Smooth muscle cell (in vitro differentiated cells): ENCODE data around the gene LRRC74B. TPM values are rescaled to one million over a fixed set of nuclear protein-coding genes. Genes with fewer than 3 reads are reported as not detected.
A peak's percentile ranks its signal among the peaks of the same experiment; 100 is the strongest.

Experiments
- DNase-seq: peaks from one replicate; lab custom pipeline; 2025; ENCODE audit not compliant: unreplicated experiment; lab: John Stamatoyannopoulos, UW
- H2AFZ ChIP-seq: fragments of 200-600 bp; sonication (generic); 2 replicates; pipeline ENCODE4 v1.6.0; 2016; ENCODE audit warnings: antibody characterized with exemption, low read depth, mild to moderate bottlenecking
- H3F3A ChIP-seq: fragments of 200-600 bp; sonication (generic); 2 replicates; pipeline ENCODE4 v1.6.0; 2017; ENCODE audit warnings: antibody characterized with exemption, low read depth
- H3K27ac ChIP-seq: fragments of 200-600 bp; sonication (generic); 2 replicates; pipeline ENCODE4 v1.5.1; 2016; ENCODE audit warnings: low read depth, mild to moderate bottlenecking
- H3K27me3 ChIP-seq: fragments of 200-600 bp; sonication (generic); 2 replicates; pipeline ENCODE4 v1.6.1; 2016; ENCODE audit warnings: low read depth, mild to moderate bottlenecking
- H3K36me3 ChIP-seq: fragments of 200-600 bp; sonication (generic); 2 replicates; pipeline ENCODE4 v1.5.1; 2016; ENCODE audit warnings: low read depth
- H3K4me1 ChIP-seq: fragments of 200-600 bp; sonication (generic); 2 replicates; pipeline ENCODE4 v1.5.1; 2016; ENCODE audit warnings: low read depth
- H3K4me2 ChIP-seq: fragments of 200-600 bp; sonication (generic); 2 replicates; pipeline ENCODE4 v1.6.0; 2016; ENCODE audit warnings: mild to moderate bottlenecking
- H3K4me3 ChIP-seq: fragments of 200-600 bp; sonication (generic); 2 replicates; pipeline ENCODE4 v1.5.1; 2016; ENCODE audit warnings: mild to moderate bottlenecking
- H3K79me2 ChIP-seq: fragments of 200-600 bp; sonication (generic); 2 replicates; pipeline ENCODE4 v1.6.0; 2016; ENCODE audit warnings: low read depth, mild to moderate bottlenecking
- H3K9ac ChIP-seq: fragments of 200-600 bp; sonication (generic); 2 replicates; pipeline ENCODE4 v1.6.0; 2016; ENCODE audit warnings: low read depth
- H3K9me3 ChIP-seq: fragments of 200-600 bp; sonication (generic); replicated peaks from 2 replicates; pipeline ENCODE4 v1.5.1; 2016; ENCODE audit warnings: low read depth
- H4K20me1 ChIP-seq: fragments of 200-600 bp; sonication (generic); 2 replicates; pipeline ENCODE4 v1.6.0; 2016; ENCODE audit warnings: low read depth
- CTCF ChIP-seq: fragments of 200-600 bp; sonication (generic); IDR thresholded peaks from 2 replicates; pipeline ENCODE4 v1.5.1; 2017; ENCODE audit warnings: borderline replicate concordance, mild to moderate bottlenecking, antibody characterized with exemption; ENCODE audit not compliant: insufficient read depth, poor library complexity, severe bottlenecking
- WGBS: methylation state at CpG from one replicate; pipeline ENCODE4 v1.1.7; 2016; ENCODE audit warnings: low lambda C conversion rate; 5-methylcytosine and 5-hydroxymethylcytosine counted together
- polyA plus RNA-seq: library from polyadenylated mRNA; unstranded; fragments of >200 nt; fragmentation: Nextera tagmentation; extraction: Ambion mirVana; gene quantifications from 2 replicates; pipeline ENCODE4 v1.2.1, GENCODE V29; 2016
- total RNA-seq: library from RNA; depleted of rRNA; stranded (reverse); fragments of >200 nt; gene quantifications from 2 replicates; pipeline ENCODE4 v1.2.3, GENCODE V29; 2014

Gene LRRC74B
- total and polyA plus RNA-seq, 2 experiments from 2014 or later: not detected

GRCh38 chr22:21014726-21015465 lies 30.9 kb upstream of the LRRC74B start, which contains the start of gene P2RX6:
Gene P2RX6, plus strand, starts transcription at chr22:21015165. Its CDS starts 10 bp downstream, at chr22:21015175.
- DNase-seq: peak; percentile 34
- H3K4me3 ChIP-seq: peak within 1 kb of the TSS; percentile 51

GRCh38 chr22:21015466-21016006 lies 30.2 kb upstream of the LRRC74B start:
- H3K4me1 ChIP-seq: peaks cover 19% of the 10 kb centered on the region
- H3K36me3 ChIP-seq: no peaks in the 10 kb centered on the region
- H2AFZ ChIP-seq: no peak overlapping the region
- 85% methylated on average over 8 of the region's 10 CpGs for WGBS
- no peaks in the 10 kb centered on the region for H3K79me2 ChIP-seq
- TF ChIP-seq CTCF: no peak
- no peak overlapping the region for H3K9ac ChIP-seq
- H3F3A ChIP-seq: peaks cover 5% of the 10 kb centered on the region
- no peak for DNase-seq
- H4K20me1 ChIP-seq: no peaks in the 10 kb centered on the region
- no peaks in the 10 kb centered on the region for H3K27me3 ChIP-seq
- no peaks in the 10 kb centered on the region for H3K9me3 ChIP-seq
- H3K27ac ChIP-seq: peak overlapping the region; percentile 79
- H3K4me3 ChIP-seq: peak overlapping the region; percentile 51
- peak overlapping the region; percentile 89 for H3K4me2 ChIP-seq

More at GRCh38 chr22:21014726-21015465, 30.9 kb upstream of the LRRC74B start, which contains the start of gene P2RX6:
- TF ChIP-seq CTCF: no peak
- Histone ChIP-seq H3K27ac (peak within 1 kb of the TSS; percentile 79), H3K79me2 (no peaks in the 10 kb centered on the region), H4K20me1 (no peaks in the 10 kb centered on the region), H3K27me3 (no peaks in the 10 kb centered on the region), H3K4me2 (peak within 1 kb of the TSS; percentile 89), H3K4me1 (peaks cover 19% of the 10 kb centered on the region), H3F3A (peaks cover 5% of the 10 kb centered on the region), H3K9me3 (no peaks in the 10 kb centered on the region), H3K36me3 (no peaks in the 10 kb centered on the region), H3K9ac (peak within 1 kb of the TSS; percentile 74), H2AFZ (peak within 1 kb of the TSS; percentile 44)
- whole genome bisulfite sequencing: 22% methylated on average over 12 of the region's 12 CpGs

- no peak overlapping the region for H3K4me2 ChIP-seq
- no peaks in the 10 kb centered on the region for H3K36me3 ChIP-seq
- H3K4me1 ChIP-seq: peaks cover 19% of the 10 kb centered on the region
- no peaks in the 10 kb centered on the region for H3K9me3 ChIP-seq
- no peak for TF ChIP-seq CTCF
- no peak overlapping the region for H3K4me3 ChIP-seq
- no peaks in the 10 kb centered on the region for H4K20me1 ChIP-seq
- 91% methylated on average over 13 of the region's 13 CpGs for WGBS
- no peaks in the 10 kb centered on the region for H3K79me2 ChIP-seq
- peaks cover 5% of the 10 kb centered on the region for H3F3A ChIP-seq
- no peak overlapping the region for H3K9ac ChIP-seq
- no peak overlapping the region for H2AFZ ChIP-seq
- DNase-seq: no peak
- no peak overlapping the region for H3K27ac ChIP-seq
- no peaks in the 10 kb centered on the region for H3K27me3 ChIP-seq
Measured at GRCh38 chr22:21016644-21017420, 28.9 kb upstream of the LRRC74B start.
